A549 (cell line): ENCODE measurements around the gene CCDC85B. TPM values are rescaled to one million over a fixed set of nuclear protein-coding genes. Genes with fewer than 3 reads are reported as not detected.
A peak's percentile ranks its signal among the peaks of the same experiment; 100 is the strongest.

Source experiments
- ATAC-seq, 2 experiments: fragments of 200-7000 bp in 1 of 2; fragments of >200 bp in 1 of 2; cut with Nextera tagmentation in 1 of 2; cut with Tn5 transposase in 1 of 2; 3 replicates each; pipeline versions ENCODE4 v1.8.0 to v1.9.1; 2018 to 2020; ENCODE audit warnings: mild to moderate bottlenecking in 1 of 2, moderate library complexity in 1 of 2
- CTCF ChIA-PET: fragments of 300-600 bp; sonication (Branson Sonifier 250); formaldehyde crosslinking; extraction: SDS; loops from one replicate; lab custom pipeline; 2021; ENCODE audit warnings: antibody characterized with exemption, inconsistent platforms; lab: Yijun Ruan, JAX
- POLR2A ChIA-PET: fragments of 350-600 bp; formaldehyde crosslinking; extraction: SDS; loops from one replicate; lab custom pipeline; 2021; ENCODE audit warnings: antibody characterized with exemption, inconsistent platforms; lab: Yijun Ruan, JAX
- DNase-seq, 2 experiments: peaks; one replicate each; pipeline versions ENCODE4 v3.0.0 to v3.0.0-alpha.2; 2011 to 2016; ENCODE audit warnings: low read depth in 1 of 2, low spot score in 1 of 2
- FAIRE-seq: peaks from 2 replicates; lab custom pipeline; 2011; peaks lifted over from hg19 to GRCh38; lab: Jason Lieb, UNC
- H3K27ac ChIP-seq, 2 experiments: fragments of >200 bp; sonication (Bioruptor Twin); formaldehyde crosslinking; 3 replicates each; pipeline ENCODE4 v1.5.1; 2016 to 2017
- H3K4me1 ChIP-seq: fragments of >200 bp; sonication (Bioruptor Twin); formaldehyde crosslinking; 3 replicates; pipeline ENCODE4 v1.6.1; 2016
- H3K4me2 ChIP-seq: fragments of >200 bp; sonication (Bioruptor Twin); formaldehyde crosslinking; 3 replicates; pipeline ENCODE4 v1.6.1; 2016
- H3K4me3 ChIP-seq: fragments of >200 bp; sonication (Bioruptor Twin); formaldehyde crosslinking; 3 replicates; pipeline ENCODE4 v1.5.1; 2016
- H3K9me3 ChIP-seq: fragments of >200 bp; sonication (Bioruptor Twin); formaldehyde crosslinking; 3 replicates; pipeline ENCODE4 v1.6.1; 2016
- BHLHE40 ChIP-seq: IDR thresholded peaks from 2 replicates; pipeline ENCODE4 v1.6.1; 2012; ENCODE audit warnings: low read depth, low read length, inconsistent platforms
- CHD2 ChIP-seq: fragments of 150-350 bp; IDR thresholded peaks from 2 replicates; pipeline ENCODE4 v1.6.1; 2014; ENCODE audit warnings: low read length; ENCODE audit not compliant: partially characterized antibody
- EHF ChIP-seq: fragments of 250-450 bp; sonication (Bioruptor Pico); IDR thresholded peaks from 2 replicates; pipeline ENCODE4 v1.5.0; 2020; ENCODE audit warnings: mild to moderate bottlenecking
- EHMT2 ChIP-seq: fragments of 200-600 bp; sonication (generic); IDR thresholded peaks from 2 replicates; pipeline ENCODE4 v1.6.1; 2016; ENCODE audit warnings: antibody characterized with exemption, low read depth, mild to moderate bottlenecking, moderate library complexity
- FOSB ChIP-seq: fragments of 250-450 bp; sonication (Bioruptor Pico); IDR thresholded peaks from 2 replicates; pipeline ENCODE4 v1.5.0; 2020; ENCODE audit warnings: mild to moderate bottlenecking, moderate library complexity
- FOSL2 ChIP-seq, 2 experiments: fragments of 450-650 bp in 1 of 2; fragments of >200 bp in 1 of 2; sonication (Bioruptor Twin) in 1 of 2; formaldehyde crosslinking; IDR thresholded peaks; 2 replicates each; pipeline versions ENCODE4 v1.5.0 to v1.6.1; 2016 to 2020; ENCODE audit warnings: mild to moderate bottlenecking in 1 of 2, moderate library complexity in 1 of 2
- HDAC2 ChIP-seq: fragments of 200-600 bp; sonication (generic); IDR thresholded peaks from 2 replicates; pipeline ENCODE4 v1.6.1; 2016
- HEYL ChIP-seq: fragments of 250-450 bp; sonication (Bioruptor Pico); IDR thresholded peaks from 2 replicates; pipeline ENCODE4 v1.8.0; 2021; ENCODE audit warnings: mild to moderate bottlenecking, moderate library complexity
- MAFK ChIP-seq: fragments of 450-650 bp; IDR thresholded peaks from 2 replicates; pipeline ENCODE4 v1.6.1; 2014; ENCODE audit not compliant: partially characterized antibody
- MAZ ChIP-seq: fragments of 150-350 bp; IDR thresholded peaks from 2 replicates; pipeline ENCODE4 v1.6.1; 2014; ENCODE audit warnings: antibody characterized with exemption, low read depth, low read length, borderline replicate concordance
- NR3C1 ChIP-seq: fragments of >200 bp; sonication (Bioruptor Twin); formaldehyde crosslinking; IDR thresholded peaks from 3 replicates; pipeline ENCODE4 v1.6.1; 2017
- PHF8 ChIP-seq: fragments of 200-600 bp; sonication (generic); IDR thresholded peaks from 2 replicates; pipeline ENCODE4 v1.6.1; 2016; ENCODE audit warnings: low read depth, mild to moderate bottlenecking, antibody characterized with exemption, moderate library complexity, borderline replicate concordance
- POLR2A ChIP-seq: IDR thresholded peaks from 2 replicates; pipeline ENCODE4 v1.6.1; 2012; ENCODE audit warnings: mild to moderate bottlenecking, low read length
- RCOR1 ChIP-seq: fragments of 150-350 bp; IDR thresholded peaks from 2 replicates; pipeline ENCODE4 v1.6.1; 2014; ENCODE audit warnings: antibody characterized with exemption, low read length, low read depth
- RFX5 ChIP-seq: fragments of 450-650 bp; IDR thresholded peaks from 2 replicates; pipeline ENCODE4 v1.7.1; 2014; ENCODE audit warnings: antibody characterized with exemption, mild to moderate bottlenecking, moderate library complexity
- SMC3 ChIP-seq: fragments of >200 bp; sonication (Bioruptor Twin); formaldehyde crosslinking; IDR thresholded peaks from 3 replicates; pipeline ENCODE4 v1.6.1; 2018; ENCODE audit warnings: inconsistent platforms
- TP53 ChIP-seq: fragments of 250-450 bp; sonication (Bioruptor Pico); IDR thresholded peaks from 2 replicates; pipeline ENCODE4 v1.5.0; 2021; ENCODE audit warnings: mild to moderate bottlenecking, moderate library complexity
- ZSCAN20 ChIP-seq: fragments of 250-450 bp; sonication (Bioruptor Pico); IDR thresholded peaks from 2 replicates; pipeline ENCODE4 v1.8.0; 2022; ENCODE audit warnings: mild to moderate bottlenecking, moderate library complexity
- WGBS: methylation state at CpG from one replicate; pipeline ENCODE4 v1.1.6; 2017; ENCODE audit errors: missing lambda C conversion rate; 5-methylcytosine and 5-hydroxymethylcytosine counted together
- polyA plus RNA-seq, 4 experiments: library from polyadenylated mRNA; depleted of rRNA in 3 of 4; stranded (reverse); fragments of >200 nt; fragmentation: RNase III in 1 of 4; extraction: RNeasy Plus Mini Kit Qiagen cat#74134 plus additional on column Dnase treatment in 1 of 4; gene quantifications; 2 replicates in 3 of 4; 3 replicates in 1 of 4; pipeline ENCODE4 v1.2.3, GENCODE V29; 2011 to 2017
- TF ChIP-seq, protein P1 (sequence below): fragments of >200 bp; sonication (Bioruptor Twin); formaldehyde crosslinking; IDR thresholded peaks from 3 replicates; pipeline ENCODE4 v1.6.1; 2016
- TF ChIP-seq, protein P2 (sequence below): fragments of 450-650 bp; IDR thresholded peaks from 2 replicates; pipeline ENCODE4 v1.6.1; 2014; ENCODE audit warnings: antibody characterized with exemption
- TF ChIP-seq, protein P3 (sequence below): fragments of 150-350 bp; IDR thresholded peaks from 2 replicates; pipeline ENCODE4 v1.6.1; 2014; ENCODE audit warnings: low read depth, mild to moderate bottlenecking, low read length
- TF ChIP-seq, protein P4 (sequence below): fragments of 250-450 bp; sonication (Bioruptor Pico); IDR thresholded peaks from 2 replicates; pipeline ENCODE4 v1.5.0; 2021; ENCODE audit warnings: mild to moderate bottlenecking, moderate library complexity, borderline replicate concordance

Gene CCDC85B
- polyA plus RNA-seq, 2 of the 4 experiments (the other 2 are of a cell fraction): 7.3 to 27.5 TPM

DNA sequence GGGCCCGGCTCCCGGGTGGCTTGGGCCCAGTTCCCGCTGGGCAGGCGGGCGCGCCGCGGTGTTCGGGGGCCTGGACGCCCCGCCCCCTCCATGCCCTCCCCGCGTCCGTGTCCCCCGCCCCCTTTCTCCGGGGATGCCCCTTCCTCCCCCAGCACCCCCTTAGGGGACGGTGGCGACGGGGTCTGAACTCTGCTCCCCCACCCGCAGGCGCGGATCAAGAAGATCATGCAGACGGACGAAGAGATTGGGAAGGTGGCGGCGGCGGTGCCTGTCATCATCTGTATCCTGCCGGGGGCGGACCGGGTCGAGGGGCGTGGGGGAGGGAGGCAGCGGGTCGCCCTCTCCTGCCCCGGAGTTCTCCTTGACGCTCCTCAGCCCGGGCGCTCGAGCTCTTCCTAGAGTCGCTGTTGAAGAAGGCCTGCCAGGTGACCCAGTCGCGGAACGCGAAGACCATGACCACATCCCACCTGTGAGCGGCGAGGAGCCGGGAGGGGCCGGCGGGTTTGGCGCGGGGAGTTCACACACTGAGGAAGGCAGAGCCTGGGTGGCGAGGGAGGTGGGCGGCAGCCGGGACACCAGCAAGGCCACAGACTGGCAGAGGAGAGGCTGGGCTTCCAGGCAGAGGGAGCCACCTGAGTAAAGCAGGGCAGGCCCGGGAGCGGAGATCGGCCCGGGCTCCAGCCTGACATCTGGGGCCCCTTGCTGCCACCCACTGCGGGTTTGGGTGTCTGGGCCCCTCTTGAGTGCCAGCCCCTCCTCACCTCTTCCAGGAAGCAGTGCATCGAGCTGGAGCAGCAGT is 29.3 kb downstream of the CCDC85B start:
- H3K27ac ChIP-seq: peak overlapping the region; percentile 91 to 100
- POLR2A ChIA-PET: interaction anchor here (0.6 kb wide), 1 partner anchor 31 kb away, joined by 3 read pairs; the partner anchor contains the start of gene FIBP
- FAIRE-seq (no peak), DNase-seq (peak in 1 of 2 experiments; percentile 46), ATAC-seq (peak; percentile 14 to 31; a peak in 5 of 6 replicates)
- peaks cover 45% of the 10 kb centered on the region for H3K4me1 ChIP-seq
- no peaks in the 10 kb centered on the region for H3K9me3 ChIP-seq
- 1% methylated on average over 16 of the region's 60 CpGs for WGBS
- CTCF ChIA-PET: interaction anchor here (2.5 to 31.6 kb wide), 2 partner anchors 26 to 69 kb away, joined by 8 to 618 read pairs; partner anchors contain the start of genes CCDC85B, FIBP and FOSL1
- peak overlapping the region; percentile 64 for H3K4me3 ChIP-seq
- H3K4me2 ChIP-seq: peak overlapping the region; percentile 91
- peak; percentile 40; the same call in 1 of the 2 replicates for TF ChIP-seq PHF8
- no peak for TF ChIP-seq RCOR1

DNA sequence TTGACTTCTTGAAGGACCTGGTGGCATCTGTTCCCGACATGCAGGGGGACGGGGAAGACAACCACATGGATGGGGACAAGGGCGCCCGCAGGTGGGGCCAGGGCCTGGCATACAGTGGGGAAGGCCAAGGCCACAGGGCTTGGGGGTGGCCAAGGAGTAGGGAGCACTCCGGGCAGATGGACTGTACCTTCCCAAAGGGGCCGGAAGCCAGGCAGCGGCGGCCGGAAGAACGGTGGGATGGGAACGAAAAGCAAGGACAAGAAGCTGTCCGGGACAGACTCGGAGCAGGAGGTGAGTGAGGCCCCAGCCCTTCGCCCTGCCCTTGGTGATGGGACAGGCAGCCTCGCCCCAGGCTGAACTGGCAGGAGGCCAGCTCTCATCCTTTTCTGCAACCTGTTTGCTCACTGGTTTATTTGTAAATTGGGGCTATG is 29.9 kb downstream of the CCDC85B start:
- H3K4me2 ChIP-seq: peak overlapping the region; percentile 91
- CTCF ChIA-PET: interaction anchor here (2.5 to 31.6 kb wide), 2 partner anchors 27 to 68 kb away, joined by 8 to 618 read pairs; partner anchors contain the start of genes CCDC85B, FIBP and FOSL1
- 75% methylated on average over 14 of the region's 15 CpGs for WGBS
- H3K27ac ChIP-seq: peak overlapping the region; percentile 91 to 100; a peak in 5 of 6 replicates
- no peak for ATAC-seq
- peak overlapping the region; percentile 64 for H3K4me3 ChIP-seq
- no peak for DNase-seq
- no peaks in the 10 kb centered on the region for H3K9me3 ChIP-seq
- H3K4me1 ChIP-seq: peaks cover 39% of the 10 kb centered on the region
- FAIRE-seq: no peak
- POLR2A ChIA-PET: interaction anchor here (0.6 kb wide), 1 partner anchor 32 kb away, joined by 3 read pairs; the partner anchor contains the start of gene FIBP
- TF ChIP-seq MAZ (no peak), BHLHE40 (no peak), ZSCAN20 (CRISPR knock-in tag) (no peak), NR3C1 (no peak), EHF (CRISPR knock-in tag) (no peak), TP53 (no peak), HEYL (CRISPR knock-in tag) (no peak), FOSB (no peak), RCOR1 (no peak), EHMT2 (no peak)
- TF ChIP-seq, protein P1, sequence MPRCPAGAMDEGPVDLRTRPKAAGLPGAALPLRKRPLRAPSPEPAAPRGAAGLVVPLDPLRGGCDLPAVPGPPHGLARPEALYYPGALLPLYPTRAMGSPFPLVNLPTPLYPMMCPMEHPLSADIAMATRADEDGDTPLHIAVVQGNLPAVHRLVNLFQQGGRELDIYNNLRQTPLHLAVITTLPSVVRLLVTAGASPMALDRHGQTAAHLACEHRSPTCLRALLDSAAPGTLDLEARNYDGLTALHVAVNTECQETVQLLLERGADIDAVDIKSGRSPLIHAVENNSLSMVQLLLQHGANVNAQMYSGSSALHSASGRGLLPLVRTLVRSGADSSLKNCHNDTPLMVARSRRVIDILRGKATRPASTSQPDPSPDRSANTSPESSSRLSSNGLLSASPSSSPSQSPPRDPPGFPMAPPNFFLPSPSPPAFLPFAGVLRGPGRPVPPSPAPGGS: no peak
- TF ChIP-seq, protein P2, sequence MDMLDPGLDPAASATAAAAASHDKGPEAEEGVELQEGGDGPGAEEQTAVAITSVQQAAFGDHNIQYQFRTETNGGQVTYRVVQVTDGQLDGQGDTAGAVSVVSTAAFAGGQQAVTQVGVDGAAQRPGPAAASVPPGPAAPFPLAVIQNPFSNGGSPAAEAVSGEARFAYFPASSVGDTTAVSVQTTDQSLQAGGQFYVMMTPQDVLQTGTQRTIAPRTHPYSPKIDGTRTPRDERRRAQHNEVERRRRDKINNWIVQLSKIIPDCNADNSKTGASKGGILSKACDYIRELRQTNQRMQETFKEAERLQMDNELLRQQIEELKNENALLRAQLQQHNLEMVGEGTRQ: no peak

DNA sequence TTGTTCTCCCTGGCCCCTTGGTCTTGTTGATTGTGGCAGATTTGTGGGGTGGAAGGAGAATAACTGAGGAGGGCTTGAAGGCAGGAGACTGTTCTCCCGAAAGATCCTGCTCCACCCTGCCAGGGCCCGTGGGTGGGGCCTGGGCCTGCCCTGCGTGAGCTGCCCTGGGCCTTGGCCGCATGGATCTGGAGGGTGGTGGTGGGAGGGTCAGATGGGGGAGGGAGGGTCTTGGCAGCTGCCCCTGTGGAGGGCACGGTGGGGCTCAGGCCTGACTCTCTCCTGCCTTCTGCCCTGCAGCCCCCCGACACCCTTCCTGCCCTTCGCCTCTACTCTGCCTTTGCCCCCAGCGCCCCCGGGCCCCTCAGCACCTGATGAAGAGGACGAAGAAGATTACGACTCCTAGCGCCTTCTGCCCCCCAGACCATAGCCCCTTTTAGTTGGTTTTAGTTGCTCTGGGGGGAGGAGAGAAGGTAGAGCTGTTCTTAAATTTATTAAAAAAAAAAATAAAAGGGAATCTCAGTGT is 30.6 kb downstream of the CCDC85B start:
- WGBS: 89% methylated on average over 10 of the region's 12 CpGs
- no peak overlapping the region for H3K4me3 ChIP-seq
- ChIA-PET CTCF (interaction anchor here (0.7 to 31.6 kb wide), 4 partner anchors 9 to 67 kb away, joined by 3 to 618 read pairs (median 7); partner anchors contain the start of genes CCDC85B, FIBP and FOSL1), POLR2A (no interaction called here)
- H3K27ac ChIP-seq: no peak overlapping the region; a peak in 1 of 6 replicates
- no peaks in the 10 kb centered on the region for H3K9me3 ChIP-seq
- ATAC-seq (no peak), FAIRE-seq (no peak), DNase-seq (no peak)
- peak overlapping the region; percentile 91; the same call in 2 of the 3 replicates for H3K4me2 ChIP-seq
- peaks cover 32% of the 10 kb centered on the region for H3K4me1 ChIP-seq
- no peak for TF ChIP-seq CHD2
- TF ChIP-seq SMC3: no peak
- TF ChIP-seq RFX5: no peak
- TF ChIP-seq BHLHE40: no peak
- TF ChIP-seq POLR2A: no peak
- TF ChIP-seq MAFK: no peak
- no peak for TF ChIP-seq NR3C1
- no peak for TF ChIP-seq HDAC2
- TF ChIP-seq HEYL (CRISPR knock-in tag): no peak
- TF ChIP-seq, protein P3, sequence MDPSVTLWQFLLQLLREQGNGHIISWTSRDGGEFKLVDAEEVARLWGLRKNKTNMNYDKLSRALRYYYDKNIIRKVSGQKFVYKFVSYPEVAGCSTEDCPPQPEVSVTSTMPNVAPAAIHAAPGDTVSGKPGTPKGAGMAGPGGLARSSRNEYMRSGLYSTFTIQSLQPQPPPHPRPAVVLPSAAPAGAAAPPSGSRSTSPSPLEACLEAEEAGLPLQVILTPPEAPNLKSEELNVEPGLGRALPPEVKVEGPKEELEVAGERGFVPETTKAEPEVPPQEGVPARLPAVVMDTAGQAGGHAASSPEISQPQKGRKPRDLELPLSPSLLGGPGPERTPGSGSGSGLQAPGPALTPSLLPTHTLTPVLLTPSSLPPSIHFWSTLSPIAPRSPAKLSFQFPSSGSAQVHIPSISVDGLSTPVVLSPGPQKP: no peak
- TF ChIP-seq FOSL2 (IDR thresholded peaks at IDR 0.05): no peak
- TF ChIP-seq FOSL2 (CRISPR knock-in tag; IDR thresholded peaks at IDR 0.05): no peak
- TF ChIP-seq, protein P4, sequence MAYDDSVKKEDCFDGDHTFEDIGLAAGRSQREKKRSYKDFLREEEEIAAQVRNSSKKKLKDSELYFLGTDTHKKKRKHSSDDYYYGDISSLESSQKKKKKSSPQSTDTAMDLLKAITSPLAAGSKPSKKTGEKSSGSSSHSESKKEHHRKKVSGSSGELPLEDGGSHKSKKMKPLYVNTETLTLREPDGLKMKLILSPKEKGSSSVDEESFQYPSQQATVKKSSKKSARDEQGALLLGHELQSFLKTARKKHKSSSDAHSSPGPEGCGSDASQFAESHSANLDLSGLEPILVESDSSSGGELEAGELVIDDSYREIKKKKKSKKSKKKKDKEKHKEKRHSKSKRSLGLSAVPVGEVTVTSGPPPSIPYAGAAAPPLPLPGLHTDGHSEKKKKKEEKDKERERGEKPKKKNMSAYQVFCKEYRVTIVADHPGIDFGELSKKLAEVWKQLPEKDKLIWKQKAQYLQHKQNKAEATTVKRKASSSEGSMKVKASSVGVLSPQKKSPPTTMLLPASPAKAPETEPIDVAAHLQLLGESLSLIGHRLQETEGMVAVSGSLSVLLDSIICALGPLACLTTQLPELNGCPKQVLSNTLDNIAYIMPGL (CRISPR knock-in tag): no peak
